ENCODE results near the gene CNPY3. TPM values are rescaled to one million over a fixed set of nuclear protein-coding genes. Genes with fewer than 3 reads are reported as not detected.

The CNPY3 gene
- total RNA-seq, 1 experiment from 2014 or later = 56.0 TPM

GRCh38 chr6:42962502-42963178, 33.4 kb downstream of the CNPY3 start:
- Histone ChIP-seq H2AFZ (ENCODE audit: low read length) (no peak overlapping the region), H3K56ac (ENCODE audit: insufficient read length, low read depth, low read length) (no peak overlapping the region), H2BK120ac (ENCODE audit: low read depth, low read length, poor library complexity, severe bottlenecking) (no peak overlapping the region), H3K79me1 (ENCODE audit: insufficient read depth, low read depth, low read length, poor library complexity, severe bottlenecking) (no peaks in the 10 kb centered on the region), H4K5ac (ENCODE audit: insufficient read length, low read depth, low read length) (no peak overlapping the region), H3K9me3 (ENCODE audit: control insufficient read depth, low read depth, low read length) (no peaks in the 10 kb centered on the region), H3K4me2 (ENCODE audit: insufficient read depth, insufficient read length, low read length) (no peak overlapping the region), H3K79me2 (ENCODE audit: insufficient read depth, low read length) (no peaks in the 10 kb centered on the region), H3K23me2 (ENCODE audit: insufficient read length, low read depth, low read length, poor library complexity, severe bottlenecking) (peaks cover 10% of the 10 kb centered on the region), H2BK12ac (ENCODE audit: insufficient read length, low read depth, low read length) (no peak overlapping the region), H3K18ac (ENCODE audit: insufficient read length, low read depth, low read length) (no peak overlapping the region), H2BK15ac (ENCODE audit: low read depth, low read length) (no peak overlapping the region), H4K91ac (ENCODE audit: insufficient read length, low read depth, low read length) (no peak overlapping the region), H3K4ac (ENCODE audit: low read depth, low read length) (no peak overlapping the region), H4K8ac (replicated peaks; ENCODE audit: insufficient read length, low read depth, low read length) (no peak overlapping the region), H4K20me1 (ENCODE audit: control insufficient read depth, insufficient read depth, insufficient read length) (no peaks in the 10 kb centered on the region), H3K9ac (ENCODE audit: extremely low read depth, insufficient read length, low read length) (no peak overlapping the region), H3K23ac (ENCODE audit: insufficient read length, low read depth, low read length) (no peak overlapping the region), H2BK20ac (ENCODE audit: low read depth, low read length, poor library complexity, severe bottlenecking) (no peak overlapping the region), H2AK5ac (ENCODE audit: insufficient read length, low read length) (no peak overlapping the region), H3K4me1 (ENCODE audit: insufficient read depth, low read length) (no peaks in the 10 kb centered on the region), H3K27ac (ENCODE audit: insufficient read length, low read depth, low read length) (no peak overlapping the region), H3K14ac (ENCODE audit: insufficient read depth, low read length) (no peak overlapping the region), H3T11ph (ENCODE audit: low read length) (no peak overlapping the region), H2BK5ac (ENCODE audit: insufficient read length, low read length) (no peak overlapping the region), H3K27me3 (ENCODE audit: insufficient read depth, low read length) (peaks cover 6% of the 10 kb centered on the region; the same call in 1 of the 2 replicates)
- H3K4me3 Mint-ChIP-seq = 0 out of 5 replicates have a peak overlapping the region, but pooled peaks of 1 of the 2 experiments have one; percentile 62
- H3K27me3 Mint-ChIP-seq (ENCODE audit: low read depth) = peaks cover 36% of the 10 kb centered on the region
- peaks cover 12% of the 10 kb centered on the region in 2 experiments for H3K4me1 Mint-ChIP-seq
- TF ChIP-seq CTCF (conservative IDR thresholded peaks at IDR 0.05) = no peak
- DNase-seq = no peak
- WGBS (ENCODE audit: extremely low coverage, insufficient read length, low lambda C conversion rate) = no CpG with 5 or more reads among the region's 13 CpGs
- H3K36me3 Mint-ChIP-seq (ENCODE audit: insufficient read depth in 1 of 3, low read depth in 3 of 3) = peaks cover 0 to 33% (median 13%) of the 10 kb centered on the region in 3 experiments; a peak in 5 of 7 replicates
- 0 out of 5 replicates have a peak, but pooled peaks cover 0 to 2% of the 10 kb centered on the region in 2 experiments for H3K9me3 Mint-ChIP-seq
- H3K27ac Mint-ChIP-seq = no peak overlapping the region

Measured in H9 (cell line).